ENCODE results near the gene CAGE1.

Gene CAGE1

DNA sequence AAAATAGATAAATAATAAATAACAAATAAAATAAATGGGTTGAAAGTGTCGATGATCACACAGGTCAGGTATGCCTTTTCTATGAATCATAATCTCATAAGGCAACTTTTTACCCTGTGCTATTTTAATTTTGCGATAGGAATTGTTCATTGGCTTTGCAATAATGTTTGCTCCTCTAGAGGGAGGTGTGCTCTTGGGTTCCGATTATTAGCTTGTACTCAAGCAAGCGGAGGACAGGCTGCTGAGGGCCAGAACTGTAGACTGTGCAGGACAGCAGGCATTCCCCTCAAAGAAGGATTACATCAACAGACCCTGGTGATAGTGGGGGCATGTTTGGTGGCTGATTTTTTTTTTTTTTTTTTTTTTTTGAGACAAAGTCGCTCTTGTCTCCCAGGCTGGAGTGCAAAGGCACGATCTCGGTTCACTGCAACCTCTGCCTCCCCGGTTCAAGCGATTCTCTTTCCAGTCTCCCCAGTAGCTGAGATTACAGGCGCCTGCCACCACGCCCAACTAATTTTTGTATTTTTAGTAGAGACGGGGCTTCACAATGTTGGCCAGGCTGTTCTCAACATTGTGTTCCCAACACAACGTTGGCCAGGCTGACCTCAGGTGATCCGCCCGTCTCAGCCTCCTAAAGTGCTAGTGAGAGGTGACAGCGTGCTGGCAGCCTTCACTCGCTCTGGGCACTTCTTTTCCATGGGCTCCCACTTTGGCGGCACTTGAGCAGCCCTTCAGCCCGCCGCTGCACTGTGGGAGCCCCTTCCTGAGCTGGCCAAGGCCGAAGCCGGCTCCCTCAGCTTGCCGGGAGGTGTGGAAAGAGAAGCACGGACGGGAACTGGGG is 35.6 kb upstream of the CAGE1 start:
- H3K4me3 ChIP-seq (ENCODE audit: low read length) = no peak overlapping the region
- H3K9me3 ChIP-seq (ENCODE audit: control insufficient read depth, low read depth, low read length) = no peaks in the 10 kb centered on the region

DNA sequence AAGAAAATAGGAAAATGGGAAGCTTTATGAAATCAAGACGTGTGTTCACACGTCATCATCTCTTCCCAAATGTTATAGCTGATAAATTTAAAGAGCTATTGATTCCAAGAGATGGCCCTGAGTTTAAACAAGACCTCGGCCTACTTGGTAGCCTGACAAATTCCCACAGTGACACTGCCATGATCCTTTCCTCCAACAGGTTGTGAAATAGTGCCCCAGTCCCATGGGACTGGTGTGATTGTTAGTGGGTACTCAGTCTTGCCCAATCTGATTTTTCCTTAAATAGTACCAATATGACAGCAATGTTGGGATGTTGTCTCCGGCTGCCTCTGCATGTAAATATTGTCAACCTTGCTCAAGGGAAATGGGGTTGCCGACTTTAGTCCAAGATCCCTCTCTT is 34.5 kb upstream of the CAGE1 start:
- Histone ChIP-seq H3K27me3 (ENCODE audit: control insufficient read depth, insufficient read depth, low read length) (no peaks in the 10 kb centered on the region), H3K36me3 (ENCODE audit: control insufficient read depth, low read depth, low read length) (no peaks in the 10 kb centered on the region), H3K27ac (ENCODE audit: low read length) (no peak overlapping the region), H3K9me3 (ENCODE audit: control insufficient read depth, low read depth, low read length) (no peaks in the 10 kb centered on the region), H3K9ac (ENCODE audit: low read length) (no peak overlapping the region), H3K4me1 (ENCODE audit: control insufficient read depth, low read depth, low read length) (peaks cover 8% of the 10 kb centered on the region), H3K4me3 (ENCODE audit: low read length) (no peak overlapping the region)

More for the DNA sequence above, 35.6 kb upstream of the CAGE1 start:
- Histone ChIP-seq H3K4me1 (ENCODE audit: control insufficient read depth, low read depth, low read length) (peaks cover 8% of the 10 kb centered on the region), H3K36me3 (ENCODE audit: control insufficient read depth, low read depth, low read length) (no peaks in the 10 kb centered on the region), H3K27ac (ENCODE audit: low read length) (no peak overlapping the region), H3K27me3 (ENCODE audit: control insufficient read depth, insufficient read depth, low read length) (no peaks in the 10 kb centered on the region), H3K9ac (ENCODE audit: low read length) (no peak overlapping the region)

DNA sequence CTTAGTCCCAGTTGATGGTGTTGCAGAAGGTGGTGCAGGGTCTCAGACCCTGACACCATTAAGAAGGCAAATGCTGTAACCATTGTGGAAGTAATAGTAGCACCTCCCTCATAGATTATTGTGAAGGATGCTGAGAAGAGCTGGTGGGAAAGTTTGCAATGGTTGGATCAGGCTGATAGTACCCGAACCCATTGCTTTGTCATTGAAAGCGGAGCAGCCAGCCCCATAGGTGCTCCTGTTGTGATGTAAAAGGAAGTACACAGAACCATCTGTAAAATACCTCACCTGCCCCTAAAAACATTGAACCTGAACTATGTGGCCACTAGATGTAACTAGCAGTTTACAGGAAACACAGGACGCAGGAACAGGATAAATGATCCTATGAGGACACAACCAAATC is 31.5 kb upstream of the CAGE1 start:
- Histone ChIP-seq H3K4me3 (ENCODE audit: low read length) (no peak overlapping the region), H3K9me3 (ENCODE audit: control insufficient read depth, low read depth, low read length) (no peaks in the 10 kb centered on the region), H3K27ac (ENCODE audit: low read length) (no peak overlapping the region), H3K4me1 (ENCODE audit: control insufficient read depth, low read depth, low read length) (peaks cover 8% of the 10 kb centered on the region), H3K9ac (ENCODE audit: low read length) (no peak overlapping the region), H3K36me3 (ENCODE audit: control insufficient read depth, low read depth, low read length) (peaks cover 19% of the 10 kb centered on the region), H3K27me3 (ENCODE audit: control insufficient read depth, insufficient read depth, low read length) (no peaks in the 10 kb centered on the region)

DNA sequence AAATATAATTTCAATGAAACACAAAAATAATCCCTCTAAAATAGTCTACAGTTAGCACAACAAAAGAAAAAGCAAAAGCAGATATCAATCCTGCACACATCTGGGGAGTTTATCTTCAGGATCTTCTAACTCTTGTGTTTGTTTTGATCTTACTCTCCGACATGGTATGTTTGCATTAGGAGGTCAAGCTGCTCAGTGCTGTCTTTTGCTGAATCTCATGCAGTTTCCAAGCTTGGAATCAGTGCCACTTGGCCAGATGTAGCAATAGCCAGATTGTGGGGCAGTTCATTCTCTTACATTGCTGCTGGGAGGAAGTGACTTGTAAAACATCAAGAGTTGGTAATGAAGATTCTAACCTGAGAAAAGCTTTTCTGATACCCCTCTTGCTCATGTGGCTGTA is 29.5 kb upstream of the CAGE1 start:
- H3K36me3 ChIP-seq (ENCODE audit: control insufficient read depth, low read depth, low read length) = peaks cover 39% of the 10 kb centered on the region
- H3K4me1 ChIP-seq (ENCODE audit: control insufficient read depth, low read depth, low read length) = peaks cover 8% of the 10 kb centered on the region
- H3K4me3 ChIP-seq (ENCODE audit: low read length) = no peak overlapping the region
- no peaks in the 10 kb centered on the region for H3K27me3 ChIP-seq (ENCODE audit: control insufficient read depth, insufficient read depth, low read length)
- H3K9me3 ChIP-seq (ENCODE audit: control insufficient read depth, low read depth, low read length) = no peaks in the 10 kb centered on the region
- H3K9ac ChIP-seq (ENCODE audit: low read length) = no peak overlapping the region
- no peak overlapping the region for H3K27ac ChIP-seq (ENCODE audit: low read length)

DNA sequence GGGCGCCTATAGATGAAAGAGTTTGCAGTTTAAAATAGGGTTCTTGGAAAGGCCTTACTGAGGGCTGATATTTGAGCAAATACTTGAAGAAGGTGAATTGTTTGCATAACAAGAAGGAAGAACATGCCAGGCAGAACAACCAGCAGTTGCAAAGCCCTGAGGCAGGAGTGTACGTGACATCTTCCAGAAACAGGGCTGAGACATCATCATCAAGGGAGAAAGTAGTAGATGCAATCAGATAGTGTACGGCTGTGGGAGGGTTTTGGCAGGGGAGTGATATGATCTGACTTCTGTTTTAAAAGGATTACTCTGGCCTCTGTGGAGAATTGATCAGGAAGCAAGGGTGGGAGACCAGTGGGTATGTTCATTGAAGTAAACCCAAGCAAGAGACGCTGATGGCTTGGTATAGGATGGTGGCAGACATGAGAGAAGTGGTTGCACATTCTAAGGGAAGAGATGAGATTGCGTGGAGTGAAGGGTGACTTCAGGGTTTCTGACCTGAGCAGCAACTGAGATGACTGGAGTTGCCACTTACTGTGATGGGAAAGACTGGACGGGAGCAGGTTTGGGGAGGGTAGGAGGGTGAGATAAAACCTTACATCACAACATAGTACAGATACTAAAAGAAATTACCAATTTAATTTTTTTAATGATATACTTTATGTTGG is 28.8 kb upstream of the CAGE1 start:
- Histone ChIP-seq H3K9ac (ENCODE audit: low read length) (no peak overlapping the region), H3K9me3 (ENCODE audit: control insufficient read depth, low read depth, low read length) (no peaks in the 10 kb centered on the region), H3K27me3 (ENCODE audit: control insufficient read depth, insufficient read depth, low read length) (no peaks in the 10 kb centered on the region), H3K4me1 (ENCODE audit: control insufficient read depth, low read depth, low read length) (peaks cover 8% of the 10 kb centered on the region), H3K4me3 (ENCODE audit: low read length) (no peak overlapping the region), H3K27ac (ENCODE audit: low read length) (no peak overlapping the region), H3K36me3 (ENCODE audit: control insufficient read depth, low read depth, low read length) (peaks cover 44% of the 10 kb centered on the region)

DNA sequence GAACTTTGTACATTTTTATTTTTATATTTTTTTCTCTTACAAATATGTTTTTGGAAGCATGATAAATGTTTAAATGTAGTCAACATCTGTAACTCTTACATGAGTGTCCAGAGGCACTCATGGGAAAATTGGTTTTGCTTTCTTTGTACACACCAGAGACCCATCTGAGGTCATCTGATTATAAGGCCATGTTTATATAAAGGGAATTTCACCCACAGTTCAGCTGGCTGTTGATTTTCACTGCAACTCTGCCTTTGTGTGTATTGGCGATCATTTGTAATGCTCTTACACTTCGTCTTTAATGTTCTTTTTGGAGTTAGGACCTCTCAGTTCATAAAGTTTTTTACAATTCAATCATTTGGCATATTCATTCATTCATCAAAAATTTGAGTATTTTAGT is 28.1 kb upstream of the CAGE1 start:
- H3K27ac ChIP-seq (ENCODE audit: low read length) = no peak overlapping the region

DNA sequence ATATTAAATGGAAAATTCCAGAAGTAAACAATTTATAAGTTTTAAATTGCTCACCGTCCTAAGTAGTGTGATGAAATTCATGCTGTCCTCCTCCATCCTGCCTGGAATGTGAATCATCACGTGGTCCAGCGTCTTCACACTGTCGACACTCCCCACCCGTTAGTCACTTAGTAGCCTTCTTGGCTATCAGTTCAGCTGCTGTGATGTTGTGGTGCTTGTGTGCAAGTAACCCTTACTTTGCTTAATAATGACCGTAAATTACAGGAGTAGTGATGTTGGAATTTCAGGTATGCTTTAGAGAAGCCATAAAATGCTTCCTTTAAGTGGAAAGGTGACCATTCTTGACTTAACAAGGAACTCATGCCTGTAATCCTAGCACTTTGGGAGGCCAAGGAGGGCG is 25.3 kb upstream of the CAGE1 start:
- H3K27ac ChIP-seq (ENCODE audit: low read length) = no peak overlapping the region
- H3K9ac ChIP-seq (ENCODE audit: low read length) = no peak overlapping the region
- H3K9me3 ChIP-seq (ENCODE audit: control insufficient read depth, low read depth, low read length) = no peaks in the 10 kb centered on the region
- H3K4me3 ChIP-seq (ENCODE audit: low read length) = no peak overlapping the region
- no peaks in the 10 kb centered on the region for H3K27me3 ChIP-seq (ENCODE audit: control insufficient read depth, insufficient read depth, low read length)
- no peaks in the 10 kb centered on the region for H3K4me1 ChIP-seq (ENCODE audit: control insufficient read depth, low read depth, low read length)
- peaks cover 64% of the 10 kb centered on the region for H3K36me3 ChIP-seq (ENCODE audit: control insufficient read depth, low read depth, low read length)

More for the DNA sequence above, 28.1 kb upstream of the CAGE1 start:
- H3K9ac ChIP-seq (ENCODE audit: low read length) = no peak overlapping the region
- H3K4me3 ChIP-seq (ENCODE audit: low read length) = no peak overlapping the region
- no peaks in the 10 kb centered on the region for H3K27me3 ChIP-seq (ENCODE audit: control insufficient read depth, insufficient read depth, low read length)
- peaks cover 8% of the 10 kb centered on the region for H3K4me1 ChIP-seq (ENCODE audit: control insufficient read depth, low read depth, low read length)
- H3K36me3 ChIP-seq (ENCODE audit: control insufficient read depth, low read depth, low read length) = peaks cover 44% of the 10 kb centered on the region
- no peaks in the 10 kb centered on the region for H3K9me3 ChIP-seq (ENCODE audit: control insufficient read depth, low read depth, low read length)

DNA sequence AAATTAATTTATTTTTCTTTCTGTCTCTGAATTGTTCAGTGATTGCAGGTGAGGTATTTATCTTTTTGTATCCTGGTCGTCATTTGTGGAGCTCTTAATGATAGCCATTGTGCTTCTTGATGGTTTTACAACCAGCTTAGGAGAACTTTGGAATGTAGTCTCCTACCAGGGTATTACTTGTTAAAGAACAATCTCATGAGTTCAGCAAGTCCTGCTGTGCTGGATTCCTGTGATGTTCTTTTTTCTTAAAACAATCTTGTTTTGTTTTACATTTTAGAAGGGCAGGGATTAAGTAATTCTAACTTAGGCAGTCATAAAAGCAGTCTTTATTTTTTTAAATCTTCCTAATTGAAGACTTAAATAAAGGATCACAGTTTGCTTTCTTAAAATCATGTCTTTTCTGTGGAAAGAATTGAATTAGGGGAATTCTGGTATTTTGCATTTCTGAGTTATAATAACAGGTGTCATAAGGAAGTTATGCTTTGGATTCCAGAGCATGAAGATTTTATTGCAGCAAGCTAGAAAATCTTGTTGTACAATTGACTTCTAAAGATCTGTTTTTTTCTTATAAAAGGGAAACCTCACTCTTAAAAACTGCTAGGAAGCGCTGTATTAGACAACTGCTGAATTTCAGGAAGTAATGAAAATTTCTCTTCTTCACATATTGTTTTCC is 23.7 kb upstream of the CAGE1 start:
- Histone ChIP-seq H3K9me3 (ENCODE audit: control insufficient read depth, low read depth, low read length) (no peaks in the 10 kb centered on the region), H3K4me1 (ENCODE audit: control insufficient read depth, low read depth, low read length) (no peaks in the 10 kb centered on the region), H3K27ac (ENCODE audit: low read length) (no peak overlapping the region)

DNA sequence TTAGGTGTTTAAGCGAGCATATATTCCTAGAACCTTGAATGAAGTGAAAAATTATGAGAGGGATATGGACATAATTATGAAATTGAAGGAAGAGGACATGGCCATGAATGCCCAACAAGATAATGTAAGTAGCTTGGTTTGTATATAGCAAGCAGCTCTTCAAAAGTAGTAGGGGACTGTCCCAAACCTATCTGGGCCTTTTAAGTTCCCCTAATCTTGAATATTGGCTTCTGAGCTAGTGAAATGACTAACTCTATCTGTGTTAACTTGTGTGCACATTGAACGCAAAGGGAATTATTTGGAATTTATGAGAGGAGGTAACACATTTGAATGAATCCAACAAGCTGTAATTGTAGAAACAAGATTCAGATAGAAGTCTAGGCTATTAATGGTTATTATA is 21.8 kb upstream of the CAGE1 start:
- H3K27me3 ChIP-seq (ENCODE audit: control insufficient read depth, insufficient read depth, low read length) = no peaks in the 10 kb centered on the region
- no peak overlapping the region for H3K27ac ChIP-seq (ENCODE audit: low read length)
- H3K36me3 ChIP-seq (ENCODE audit: control insufficient read depth, low read depth, low read length) = peaks cover 68% of the 10 kb centered on the region
- H3K4me1 ChIP-seq (ENCODE audit: control insufficient read depth, low read depth, low read length) = no peaks in the 10 kb centered on the region
- no peak overlapping the region for H3K9ac ChIP-seq (ENCODE audit: low read length)
- no peaks in the 10 kb centered on the region for H3K9me3 ChIP-seq (ENCODE audit: control insufficient read depth, low read depth, low read length)
- no peak overlapping the region for H3K4me3 ChIP-seq (ENCODE audit: low read length)

More for the DNA sequence above, 23.7 kb upstream of the CAGE1 start:
- no peak overlapping the region for H3K4me3 ChIP-seq (ENCODE audit: low read length)
- H3K9ac ChIP-seq (ENCODE audit: low read length) = no peak overlapping the region
- H3K27me3 ChIP-seq (ENCODE audit: control insufficient read depth, insufficient read depth, low read length) = no peaks in the 10 kb centered on the region
- H3K36me3 ChIP-seq (ENCODE audit: control insufficient read depth, low read depth, low read length) = peaks cover 64% of the 10 kb centered on the region

DNA sequence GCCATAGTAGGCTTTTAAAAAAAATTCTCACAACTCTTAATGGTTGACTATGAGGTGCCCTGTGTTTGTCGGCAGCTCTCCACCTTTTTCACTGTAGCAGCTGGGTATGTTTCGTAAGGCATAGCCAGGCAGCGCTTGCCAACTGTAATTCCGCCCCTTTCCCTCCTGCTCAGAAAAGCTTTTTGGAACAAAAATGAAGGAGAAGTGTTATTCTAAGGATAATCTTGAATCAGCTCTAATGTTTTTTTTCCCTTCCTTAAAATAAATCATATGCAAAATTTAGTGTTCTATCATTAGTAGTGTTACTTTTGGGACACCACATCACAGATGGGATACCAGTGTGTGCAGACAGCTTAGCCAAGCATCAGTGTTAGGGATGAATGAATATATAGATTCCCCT is 21.3 kb upstream of the CAGE1 start:
- H3K9ac ChIP-seq (ENCODE audit: low read length) = no peak overlapping the region
- no peaks in the 10 kb centered on the region for H3K27me3 ChIP-seq (ENCODE audit: control insufficient read depth, insufficient read depth, low read length)
- no peaks in the 10 kb centered on the region for H3K4me1 ChIP-seq (ENCODE audit: control insufficient read depth, low read depth, low read length)
- no peaks in the 10 kb centered on the region for H3K9me3 ChIP-seq (ENCODE audit: control insufficient read depth, low read depth, low read length)
- no peak overlapping the region for H3K4me3 ChIP-seq (ENCODE audit: low read length)
- H3K27ac ChIP-seq (ENCODE audit: low read length) = no peak overlapping the region
- peaks cover 70% of the 10 kb centered on the region for H3K36me3 ChIP-seq (ENCODE audit: control insufficient read depth, low read depth, low read length)

DNA sequence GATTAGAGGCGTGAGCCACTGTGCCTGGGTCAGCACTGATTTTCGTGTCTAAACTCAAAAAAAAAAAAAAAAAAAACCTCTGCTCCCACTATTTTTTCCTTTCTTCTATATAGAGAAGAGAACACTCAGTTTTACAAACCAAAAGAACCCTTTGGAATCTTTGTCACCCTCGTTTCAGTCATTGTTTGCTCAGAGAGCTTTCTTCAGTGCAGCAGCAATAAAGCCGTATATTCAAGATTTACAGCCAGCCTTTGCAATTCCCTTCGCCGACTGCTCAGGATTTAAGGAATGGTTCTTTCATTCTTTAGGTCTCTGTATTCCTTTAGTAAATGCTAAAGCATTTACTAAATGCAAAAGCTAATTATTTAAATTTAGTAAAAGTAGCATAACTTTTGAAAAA is 20.2 kb upstream of the CAGE1 start:
- peaks cover 66% of the 10 kb centered on the region for H3K36me3 ChIP-seq (ENCODE audit: control insufficient read depth, low read depth, low read length)
- H3K27ac ChIP-seq (ENCODE audit: low read length) = no peak overlapping the region
- H3K27me3 ChIP-seq (ENCODE audit: control insufficient read depth, insufficient read depth, low read length) = no peaks in the 10 kb centered on the region
- no peak overlapping the region for H3K9ac ChIP-seq (ENCODE audit: low read length)
- no peaks in the 10 kb centered on the region for H3K4me1 ChIP-seq (ENCODE audit: control insufficient read depth, low read depth, low read length)
- H3K4me3 ChIP-seq (ENCODE audit: low read length) = no peak overlapping the region
- no peaks in the 10 kb centered on the region for H3K9me3 ChIP-seq (ENCODE audit: control insufficient read depth, low read depth, low read length)
